ENCODE data around the gene WDR33.

The WDR33 gene

DNA sequence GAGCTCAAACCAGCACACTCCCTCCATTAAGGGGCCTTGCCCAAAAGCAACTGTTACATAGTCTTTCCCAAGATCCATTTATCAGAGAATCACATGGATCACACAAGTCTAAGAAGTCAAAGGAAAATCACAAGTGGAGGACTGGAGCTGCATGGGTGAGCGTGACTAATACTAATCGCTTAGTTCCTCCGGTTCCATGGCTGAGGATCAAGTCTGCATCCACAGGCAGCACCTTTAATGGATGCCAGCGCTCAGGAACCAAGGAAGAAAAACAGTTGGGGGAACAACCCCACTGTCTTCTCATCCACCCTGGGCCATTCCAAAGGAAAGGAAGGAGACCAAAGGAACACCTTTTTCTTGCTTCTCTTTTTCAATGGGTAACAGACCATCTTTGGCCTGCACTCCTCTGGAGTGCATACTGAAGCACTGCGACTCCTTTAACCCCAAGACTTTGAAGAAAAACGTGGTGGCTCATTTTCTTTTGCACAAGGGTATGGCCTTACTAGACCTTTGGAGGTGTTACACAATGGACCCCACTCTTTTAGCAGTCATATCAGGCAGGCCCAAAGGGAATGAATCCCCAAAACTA lies 9.2 kb upstream of the WDR33 start (continued):
- no peak for TF ChIP-seq ZBTB49 (tag by site-specific recombination; IDR thresholded peaks at IDR 0.05; ENCODE audit: low read depth)
- TF ChIP-seq ZNF830 (tag by site-specific recombination; IDR thresholded peaks at IDR 0.05; ENCODE audit: low read depth): no peak
- TF ChIP-seq WT1 (tag by site-specific recombination; IDR thresholded peaks at IDR 0.05): no peak
- no peak for TF ChIP-seq ZBTB21 (tag by site-specific recombination; IDR thresholded peaks at IDR 0.05)
- TF ChIP-seq ZNF785 (tag by site-specific recombination; IDR thresholded peaks at IDR 0.05): no peak
- TF ChIP-seq BCL11A (tag by site-specific recombination; IDR thresholded peaks at IDR 0.05; ENCODE audit: low read depth): no peak
- peak; percentile 100 for TF ChIP-seq TRIM28 (IDR thresholded peaks at IDR 0.05; ENCODE audit: borderline replicate concordance, low read length)
- no peak for TF ChIP-seq ZBTB11 (tag by site-specific recombination; conservative IDR thresholded peaks at IDR 0.05; ENCODE audit: low read depth)
- TF ChIP-seq SETDB1 (IDR thresholded peaks at IDR 0.05; ENCODE audit: insufficient read length, low read length): peak; percentile 98
- TF ChIP-seq, protein P1, sequence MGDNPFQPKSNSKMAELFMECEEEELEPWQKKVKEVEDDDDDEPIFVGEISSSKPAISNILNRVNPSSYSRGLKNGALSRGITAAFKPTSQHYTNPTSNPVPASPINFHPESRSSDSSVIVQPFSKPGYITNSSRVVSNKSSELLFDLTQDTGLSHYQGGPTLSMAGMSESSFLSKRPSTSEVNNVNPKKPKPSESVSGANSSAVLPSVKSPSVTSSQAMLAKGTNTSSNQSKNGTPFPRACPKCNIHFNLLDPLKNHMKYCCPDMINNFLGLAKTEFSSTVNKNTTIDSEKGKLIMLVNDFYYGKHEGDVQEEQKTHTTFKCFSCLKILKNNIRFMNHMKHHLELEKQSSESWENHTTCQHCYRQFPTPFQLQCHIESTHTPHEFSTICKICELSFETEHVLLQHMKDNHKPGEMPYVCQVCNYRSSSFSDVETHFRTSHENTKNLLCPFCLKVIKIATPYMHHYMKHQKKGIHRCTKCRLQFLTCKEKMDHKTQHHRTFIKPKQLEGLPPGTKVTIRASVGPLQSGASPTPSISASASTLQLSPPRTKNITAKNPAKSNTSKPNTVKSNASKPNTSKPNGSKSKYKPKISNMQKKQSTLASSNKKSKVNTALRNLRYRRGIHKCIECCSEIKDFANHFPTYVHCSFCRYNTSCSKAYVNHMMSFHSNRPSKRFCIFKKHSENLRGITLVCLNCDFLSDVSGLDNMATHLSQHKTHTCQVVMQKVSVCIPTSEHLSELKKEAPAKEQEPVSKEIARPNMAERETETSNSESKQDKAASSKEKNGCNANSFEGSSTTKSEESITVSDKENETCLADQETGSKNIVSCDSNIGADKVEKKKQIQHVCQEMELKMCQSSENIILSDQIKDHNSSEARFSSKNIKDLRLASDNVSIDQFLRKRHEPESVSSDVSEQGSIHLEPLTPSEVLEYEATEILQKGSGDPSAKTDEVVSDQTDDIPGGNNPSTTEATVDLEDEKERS (tag by site-specific recombination; IDR thresholded peaks at IDR 0.05): peak; percentile 91
- TF ChIP-seq ZNF544 (tag by site-specific recombination; IDR thresholded peaks at IDR 0.05): no peak
- TF ChIP-seq ZNF555 (tag by site-specific recombination; conservative IDR thresholded peaks at IDR 0.05): no peak

DNA sequence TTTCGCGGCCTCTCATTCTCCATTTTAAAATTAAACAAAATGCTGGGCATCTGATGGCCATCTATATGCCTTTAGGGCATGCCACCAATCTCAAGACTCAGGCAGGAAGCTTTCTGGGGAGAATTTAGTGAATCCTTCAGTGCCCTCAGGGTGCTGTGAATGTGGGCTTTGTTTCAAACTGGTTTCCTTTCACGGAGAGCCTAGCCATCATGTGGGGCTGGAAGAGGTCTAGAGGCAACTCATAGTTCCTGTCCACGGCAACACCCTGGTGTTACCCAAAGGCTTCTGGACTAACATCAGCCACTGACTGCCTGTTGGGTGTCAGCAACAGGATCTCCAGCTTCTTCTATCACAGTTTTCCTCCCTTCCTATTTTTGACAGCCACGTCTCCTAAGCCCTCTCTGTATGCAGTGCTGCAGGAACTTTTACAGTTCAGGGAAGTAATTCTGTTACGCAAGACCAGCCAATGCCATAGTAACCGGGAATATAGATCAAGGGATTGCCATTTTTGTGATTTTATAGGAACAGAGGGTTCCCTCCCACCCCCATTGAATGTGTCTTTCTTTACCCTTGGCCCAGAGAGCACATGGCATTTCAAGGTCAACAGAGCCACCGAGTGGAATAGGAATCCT lies 7.9 kb upstream of the WDR33 start:
- ChIA-PET CTCF (no interaction called here), POLR2A (no interaction called here)
- H3K9me3 ChIP-seq (ENCODE audit: control insufficient read depth, insufficient read depth, low read depth, low read length): no peaks in the 10 kb centered on the region
- no peak overlapping the region for H3K4me3 ChIP-seq (ENCODE audit: low read depth, low read length)
- H3K27ac ChIP-seq (ENCODE audit: extremely low read depth, low read depth, low read length): no peak overlapping the region
- no peaks in the 10 kb centered on the region for H3K4me1 ChIP-seq (ENCODE audit: control insufficient read depth, insufficient read depth, low read length)
- TF ChIP-seq ZNF274 (IDR thresholded peaks at IDR 0.05; ENCODE audit: low read length) (no peak), ZNF274 (tag by site-specific recombination; IDR thresholded peaks at IDR 0.05; ENCODE audit: borderline replicate concordance) (no peak), ZNF239 (tag by site-specific recombination; IDR thresholded peaks at IDR 0.05) (no peak), ZNF544 (tag by site-specific recombination; IDR thresholded peaks at IDR 0.05) (no peak), ZNF2 (tag by site-specific recombination; IDR thresholded peaks at IDR 0.05) (no peak), ZNF514 (tag by site-specific recombination; IDR thresholded peaks at IDR 0.05) (no peak), ZNF146 (tag by site-specific recombination; IDR thresholded peaks at IDR 0.05) (no peak), ZNF549 (tag by site-specific recombination; IDR thresholded peaks at IDR 0.05) (no peak), ZNF843 (tag by site-specific recombination; IDR thresholded peaks at IDR 0.05) (no peak), ZNF19 (tag by site-specific recombination; IDR thresholded peaks at IDR 0.05; ENCODE audit: low read depth) (no peak), ZNF133 (tag by site-specific recombination; IDR thresholded peaks at IDR 0.05) (no peak), KLF17 (tag by site-specific recombination; IDR thresholded peaks at IDR 0.05) (no peak), SP2 (tag by site-specific recombination; IDR thresholded peaks at IDR 0.05) (no peak)
- TF ChIP-seq, protein P2, sequence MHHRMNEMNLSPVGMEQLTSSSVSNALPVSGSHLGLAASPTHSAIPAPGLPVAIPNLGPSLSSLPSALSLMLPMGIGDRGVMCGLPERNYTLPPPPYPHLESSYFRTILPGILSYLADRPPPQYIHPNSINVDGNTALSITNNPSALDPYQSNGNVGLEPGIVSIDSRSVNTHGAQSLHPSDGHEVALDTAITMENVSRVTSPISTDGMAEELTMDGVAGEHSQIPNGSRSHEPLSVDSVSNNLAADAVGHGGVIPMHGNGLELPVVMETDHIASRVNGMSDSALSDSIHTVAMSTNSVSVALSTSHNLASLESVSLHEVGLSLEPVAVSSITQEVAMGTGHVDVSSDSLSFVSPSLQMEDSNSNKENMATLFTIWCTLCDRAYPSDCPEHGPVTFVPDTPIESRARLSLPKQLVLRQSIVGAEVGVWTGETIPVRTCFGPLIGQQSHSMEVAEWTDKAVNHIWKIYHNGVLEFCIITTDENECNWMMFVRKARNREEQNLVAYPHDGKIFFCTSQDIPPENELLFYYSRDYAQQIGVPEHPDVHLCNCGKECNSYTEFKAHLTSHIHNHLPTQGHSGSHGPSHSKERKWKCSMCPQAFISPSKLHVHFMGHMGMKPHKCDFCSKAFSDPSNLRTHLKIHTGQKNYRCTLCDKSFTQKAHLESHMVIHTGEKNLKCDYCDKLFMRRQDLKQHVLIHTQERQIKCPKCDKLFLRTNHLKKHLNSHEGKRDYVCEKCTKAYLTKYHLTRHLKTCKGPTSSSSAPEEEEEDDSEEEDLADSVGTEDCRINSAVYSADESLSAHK (tag by site-specific recombination; IDR thresholded peaks at IDR 0.05): no peak
- no peaks in the 10 kb centered on the region for H3K36me3 ChIP-seq (ENCODE audit: control insufficient read depth in 2 of 2, insufficient read depth in 1 of 2, low read length in 2 of 2)

Data from HEK293 (cell line).